H1 (cell line): ENCODE data around the gene XRN2. TPM values are rescaled to one million over a fixed set of nuclear protein-coding genes. Genes with fewer than 3 reads are reported as not detected.

Source experiments
- CTCF ChIA-PET: fragments of 300-600 bp; sonication (Branson Sonifier 250); formaldehyde crosslinking; loops from one replicate; lab custom pipeline; 2021; ENCODE audit not compliant: partially characterized antibody; lab: Charles Lee
- POLR2A ChIA-PET: fragments of 300-600 bp; sonication (Branson Sonifier 250); formaldehyde crosslinking; loops from one replicate; lab custom pipeline; 2021; ENCODE audit warnings: inconsistent platforms; ENCODE audit not compliant: partially characterized antibody; lab: Charles Lee
- DNase-seq, 2 experiments: peaks; one replicate each; pipeline versions ENCODE4 v3.0.0 to v3.0.0-alpha.2; 2010 to 2022; ENCODE audit warnings: low spot score in 2 of 2, low read depth in 1 of 2, mixed read lengths in 1 of 2
- FAIRE-seq: peaks from 2 replicates; lab custom pipeline; 2011; peaks lifted over from hg19 to GRCh38; lab: Jason Lieb, UNC
- H2AFZ ChIP-seq: 2 replicates; pipeline ENCODE4 v1.8.1; 2012; ENCODE audit warnings: low read length, inconsistent platforms
- H2AK5ac ChIP-seq: 2 replicates; pipeline ENCODE4 v1.6.1; 2013; ENCODE audit warnings: low read depth, low read length
- H2BK120ac ChIP-seq: replicated peaks from 2 replicates; pipeline ENCODE3; 2013; ENCODE audit warnings: low read depth, low read length, inconsistent platforms
- H2BK12ac ChIP-seq: 2 replicates; pipeline ENCODE4 v1.6.1; 2013; ENCODE audit warnings: low read depth, low read length
- H2BK15ac ChIP-seq: 2 replicates; pipeline ENCODE4 v1.6.1; 2013; ENCODE audit warnings: low read length
- H2BK20ac ChIP-seq: 2 replicates; pipeline ENCODE4 v1.6.1; 2013; ENCODE audit warnings: low read length
- H2BK5ac ChIP-seq: 2 replicates; pipeline ENCODE4 v1.6.1; 2013; ENCODE audit warnings: low read depth, low read length
- H3K14ac ChIP-seq: 2 replicates; pipeline ENCODE4 v1.6.1; 2013; ENCODE audit warnings: inconsistent platforms; ENCODE audit not compliant: insufficient read length
- H3K18ac ChIP-seq: 2 replicates; pipeline ENCODE4 v1.6.1; 2013; ENCODE audit warnings: low read length; ENCODE audit errors: extremely low read depth
- H3K23ac ChIP-seq: 2 replicates; pipeline ENCODE4 v1.6.1; 2013; ENCODE audit warnings: inconsistent platforms; ENCODE audit not compliant: insufficient read length
- H3K23me2 ChIP-seq: 2 replicates; pipeline ENCODE4 v1.6.1; 2013; ENCODE audit warnings: low read depth, low read length
- H3K27ac ChIP-seq: 2 replicates; pipeline ENCODE4 v1.6.1; 2011; ENCODE audit warnings: low read depth, low read length, inconsistent platforms
- H3K27me3 ChIP-seq, 4 experiments: replicated peaks in 1 of 4; 1 replicate in 1 of 4; 2 replicates in 3 of 4; pipeline versions ENCODE4 v1.6.1 to v1.8.1; 2011 to 2013; ENCODE audit warnings: low read length in 3 of 4, mild to moderate bottlenecking in 3 of 4, inconsistent platforms in 2 of 4, mixed read lengths in 2 of 4, moderate library complexity in 1 of 4; ENCODE audit not compliant: control insufficient read depth in 3 of 4, insufficient read depth in 3 of 4; ENCODE audit errors: extremely low read depth in 1 of 4
- H3K36me3 ChIP-seq, 4 experiments: 2 replicates each; pipeline versions ENCODE4 v1.6.1 to v1.8.1; 2011 to 2013; ENCODE audit warnings: mild to moderate bottlenecking in 4 of 4, low read length in 3 of 4, moderate library complexity in 2 of 4, control low read depth in 1 of 4, inconsistent platforms in 1 of 4; ENCODE audit not compliant: insufficient read depth in 4 of 4, control insufficient read depth in 2 of 4
- H3K4ac ChIP-seq: replicated peaks from 2 replicates; pipeline ENCODE3; 2013; ENCODE audit warnings: low read length, low read depth, mixed read lengths, inconsistent platforms; ENCODE audit not compliant: insufficient read length
- H3K4me1 ChIP-seq, 4 experiments: replicated peaks in 1 of 4; 1 replicate in 1 of 4; 2 replicates in 3 of 4; pipeline versions ENCODE4 v1.6.1 to v1.8.1; 2011 to 2013; ENCODE audit warnings: low read length in 3 of 4, inconsistent platforms in 2 of 4, mixed read lengths in 1 of 4; ENCODE audit not compliant: insufficient read depth in 4 of 4, control insufficient read depth in 3 of 4
- H3K4me2 ChIP-seq, 2 experiments: 2 replicates each; pipeline versions ENCODE4 v1.6.1 to v1.8.1; 2011 to 2013; ENCODE audit warnings: low read depth in 2 of 2, low read length in 2 of 2, control low read depth in 1 of 2, inconsistent platforms in 1 of 2, mild to moderate bottlenecking in 1 of 2; ENCODE audit not compliant: insufficient read depth in 1 of 2
- H3K4me3 ChIP-seq, 4 experiments: fragments of 200-600, 300-600 bp in 1 of 4; sonication (generic), shearing (Covaris generic), sonication (Bioruptor Twin) in 1 of 4; 2 replicates each; pipeline versions ENCODE4 v1.5.1 to v1.8.1; 2011 to 2016; ENCODE audit warnings: low read length in 4 of 4, low read depth in 3 of 4, control low read depth in 2 of 4, inconsistent platforms in 2 of 4, mild to moderate bottlenecking in 2 of 4, mixed read lengths in 1 of 4, moderate library complexity in 1 of 4; ENCODE audit not compliant: insufficient read depth in 2 of 4; ENCODE audit errors: extremely low read depth in 1 of 4
- H3K56ac ChIP-seq: replicated peaks from 2 replicates; pipeline ENCODE3; 2013; ENCODE audit warnings: low read depth, mild to moderate bottlenecking, mixed read lengths, low read length, inconsistent platforms; ENCODE audit not compliant: insufficient read length
- H3K79me1 ChIP-seq: 2 replicates; pipeline ENCODE4 v1.6.1; 2013; ENCODE audit warnings: low read depth, low read length, control low read depth
- H3K79me2 ChIP-seq, 2 experiments: 2 replicates each; pipeline versions ENCODE4 v1.6.1 to v1.8.1; 2012 to 2013; ENCODE audit warnings: low read length in 2 of 2, mild to moderate bottlenecking in 2 of 2, inconsistent platforms in 1 of 2; ENCODE audit not compliant: insufficient read depth in 2 of 2, control insufficient read depth in 1 of 2
- H3K9ac ChIP-seq, 4 experiments: replicated peaks in 1 of 4; 1 replicate in 1 of 4; 2 replicates in 3 of 4; pipeline versions ENCODE4 v1.6.1 to v1.8.1; 2011 to 2013; ENCODE audit warnings: low read depth in 3 of 4, low read length in 3 of 4, control low read depth in 2 of 4, mild to moderate bottlenecking in 2 of 4, moderate library complexity in 2 of 4, inconsistent platforms in 1 of 4; ENCODE audit errors: extremely low read depth in 1 of 4
- H3K9me3 ChIP-seq, 2 experiments: 2 replicates each; pipeline versions ENCODE4 v1.6.1 to v1.8.1; 2012 to 2013; ENCODE audit warnings: mild to moderate bottlenecking in 2 of 2, moderate library complexity in 2 of 2, control low read depth in 1 of 2, inconsistent platforms in 1 of 2, low read depth in 1 of 2, low read length in 1 of 2, mixed read lengths in 1 of 2; ENCODE audit not compliant: insufficient read depth in 2 of 2
- H4K20me1 ChIP-seq, 2 experiments: replicated peaks in 1 of 2; 2 replicates each; pipeline versions ENCODE3 to v1.8.1; 2011 to 2013; ENCODE audit warnings: inconsistent platforms in 2 of 2, low read length in 2 of 2, mild to moderate bottlenecking in 1 of 2; ENCODE audit not compliant: insufficient read depth in 2 of 2, control insufficient read depth in 1 of 2
- H4K5ac ChIP-seq: 2 replicates; pipeline ENCODE4 v1.6.1; 2013; ENCODE audit warnings: low read length, low read depth, mixed read lengths, inconsistent platforms; ENCODE audit not compliant: insufficient read length
- H4K8ac ChIP-seq: 2 replicates; pipeline ENCODE4 v1.8.0; 2013; ENCODE audit warnings: mild to moderate bottlenecking, moderate library complexity, low read length, inconsistent platforms; ENCODE audit not compliant: insufficient read depth; ENCODE audit errors: extremely low read depth
- H4K91ac ChIP-seq: replicated peaks from 2 replicates; pipeline ENCODE3; 2013; ENCODE audit warnings: low read length, mixed read lengths, inconsistent platforms; ENCODE audit not compliant: insufficient read length
- EGR1 ChIP-seq: IDR thresholded peaks from 2 replicates; pipeline ENCODE4 v1.6.1; 2011; ENCODE audit warnings: low read depth, low read length, borderline replicate concordance
- FOSL1 ChIP-seq: IDR thresholded peaks from 2 replicates; pipeline ENCODE4 v1.6.1; 2011; ENCODE audit warnings: mild to moderate bottlenecking, low read depth, low read length, moderate library complexity; ENCODE audit not compliant: insufficient read depth
- GTF2F1 ChIP-seq: IDR thresholded peaks from 2 replicates; pipeline ENCODE4 v1.6.1; 2012; ENCODE audit warnings: low read depth, low read length, improper control_type of control experiment, borderline replicate concordance
- RBBP5 ChIP-seq: IDR thresholded peaks from 2 replicates; pipeline ENCODE4 v1.7.1; 2012; ENCODE audit warnings: low read depth, mild to moderate bottlenecking, inconsistent platforms, low read length, moderate library complexity, borderline replicate concordance
- RFX5 ChIP-seq: IDR thresholded peaks from 2 replicates; pipeline ENCODE4 v1.6.1; 2011; ENCODE audit warnings: low read depth, low read length, improper control_type of control experiment, borderline replicate concordance
- RXRA ChIP-seq: IDR thresholded peaks from 2 replicates; pipeline ENCODE4 v1.6.1; 2011; ENCODE audit warnings: low read depth, mild to moderate bottlenecking, low read length, moderate library complexity; ENCODE audit not compliant: insufficient read depth
- TAF1 ChIP-seq: IDR thresholded peaks from 2 replicates; pipeline ENCODE4 v1.6.1; 2011; ENCODE audit warnings: mild to moderate bottlenecking, low read depth, low read length
- TEAD4 ChIP-seq: IDR thresholded peaks from 2 replicates; pipeline ENCODE4 v1.6.1; 2012; ENCODE audit warnings: low read depth, low read length, inconsistent platforms, mixed read lengths
- WGBS, 2 experiments: shearing (Covaris generic) in 1 of 2; methylation state at CpG; one replicate each; pipeline versions ENCODE4 v1.1.6 to v1.1.7; 2013 to 2015; ENCODE audit warnings: low lambda C conversion rate in 2 of 2, mixed read lengths in 2 of 2, inconsistent platforms in 1 of 2, low coverage in 1 of 2, missing lambda C conversion rate in 1 of 2; ENCODE audit not compliant: insufficient replicate concordance in 2 of 2, insufficient coverage in 1 of 2, insufficient read length in 1 of 2; ENCODE audit errors: extremely low coverage in 1 of 2, missing lambda C conversion rate in 1 of 2; 5-methylcytosine and 5-hydroxymethylcytosine counted together
- polyA plus RNA-seq, 7 experiments: library from polyadenylated mRNA; depleted of rRNA in 3 of 7; stranded (reverse) in 5 of 7; unstranded in 2 of 7; fragments of >200 nt in 5 of 7; fragments of 200-250 nt in 2 of 7; gene quantifications; 1 replicate in 5 of 7; 2 replicates in 1 of 7; 4 replicates in 1 of 7; pipeline versions ENCODE4 v1.2.1 to v1.2.3, GENCODE V29; 2011 to 2013; ENCODE audit warnings: missing spikeins in 2 of 7, mixed read lengths in 2 of 7
- total RNA-seq: library from RNA; stranded (reverse); fragmentation: NEBNext Ultra II Directional; extraction: Animal tissue kit (Norgen Biotek cat#: 25700); gene quantifications from 2 replicates; pipeline ENCODE4 v1.2.1, GENCODE V29; 2021

XRN2 gene
- total and polyA plus RNA-seq, 2 of the 8 experiments (the other 6 are each of a cell fraction or from before 2014, with no cell fraction given), result 60.3 to 139 TPM

DNA sequence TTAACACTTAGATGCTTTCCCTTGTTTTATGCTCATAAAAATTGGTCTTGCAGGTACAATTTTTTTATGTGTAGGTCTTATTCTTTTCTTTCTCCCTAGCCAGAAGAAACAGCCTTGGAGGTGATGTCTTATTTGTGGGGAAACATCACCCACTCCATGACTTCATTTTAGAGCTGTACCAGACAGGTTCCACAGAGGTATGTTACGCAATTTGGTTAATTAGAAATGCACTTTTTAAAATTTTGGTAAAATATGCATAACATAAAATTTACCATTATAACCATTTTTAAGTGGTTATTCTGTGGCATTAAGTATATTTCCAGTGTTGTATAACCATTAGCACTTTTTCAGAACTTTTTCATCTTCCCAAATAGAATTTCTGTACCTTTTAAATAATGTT, 52.9 kb downstream of the XRN2 start:
- FAIRE-seq (no peak), DNase-seq (no peak)
- H3K9ac ChIP-seq, result no peak overlapping the region
- H2AFZ ChIP-seq, result no peak overlapping the region
- H4K20me1 ChIP-seq, result no peaks in the 10 kb centered on the region
- no peaks in the 10 kb centered on the region for H3K27me3 ChIP-seq
- H3K14ac ChIP-seq, result no peak overlapping the region
- no peak overlapping the region for H4K8ac ChIP-seq
- H3K9me3 ChIP-seq, result no peaks in the 10 kb centered on the region
- TF ChIP-seq EGR1, result no peak
- no peak for TF ChIP-seq RFX5
- no peak for TF ChIP-seq RBBP5
- TF ChIP-seq FOSL1, result no peak
- TF ChIP-seq TEAD4, result no peak
- no peak for TF ChIP-seq GTF2F1
- no peak for TF ChIP-seq TAF1
- no peak for TF ChIP-seq RXRA
- H3K27ac ChIP-seq, result no peak overlapping the region
- no peak overlapping the region for H3K18ac ChIP-seq
- H2BK20ac ChIP-seq, result no peak overlapping the region
- no peak overlapping the region for H2BK15ac ChIP-seq
- H3K4me3 ChIP-seq, result no peak overlapping the region
- 6% methylated on average over 1 of the region's 1 CpG; no CpG with 5 or more reads in 1 of the 2 experiments for WGBS, 2 experiments
- no peaks in the 10 kb centered on the region; the same call in 1 of the 2 replicates for H3K23me2 ChIP-seq
- no peak overlapping the region for H2BK120ac ChIP-seq
- H3K4me1 ChIP-seq, result no peaks in the 10 kb centered on the region
- H3K4ac ChIP-seq, result no peak overlapping the region
- H3K56ac ChIP-seq, result no peak overlapping the region
- H3K4me2 ChIP-seq, result no peak overlapping the region
- no peak overlapping the region for H4K91ac ChIP-seq
- ChIA-PET CTCF (no interaction called here), POLR2A (no interaction called here)
- H3K36me3 ChIP-seq, result peaks cover 11 to 59% (median 27%) of the 10 kb centered on the region in 4 experiments
- H3K79me1 ChIP-seq, result no peaks in the 10 kb centered on the region
- no peak overlapping the region for H2AK5ac ChIP-seq
- no peak overlapping the region for H2BK5ac ChIP-seq
- no peak overlapping the region for H3K23ac ChIP-seq
- no peak overlapping the region for H2BK12ac ChIP-seq
- H3K79me2 ChIP-seq, result 0 out of 4 replicates have a peak, but pooled peaks cover 0 to 3% of the 10 kb centered on the region in 2 experiments
- no peak overlapping the region for H4K5ac ChIP-seq
